Erythroblast (primary cell): ENCODE results near the gene FAM170B.

ENCODE experiments used
- GATA1 ChIP-seq: IDR thresholded peaks from 2 replicates; pipeline ENCODE4 v1.6.1; 2011; ENCODE audit warnings: low read depth, mild to moderate bottlenecking, control low read depth, low read length, moderate library complexity
- POLR2A ChIP-seq: IDR thresholded peaks from 2 replicates; pipeline ENCODE4 v1.6.1; 2011; ENCODE audit warnings: mild to moderate bottlenecking, low read length

DNA sequence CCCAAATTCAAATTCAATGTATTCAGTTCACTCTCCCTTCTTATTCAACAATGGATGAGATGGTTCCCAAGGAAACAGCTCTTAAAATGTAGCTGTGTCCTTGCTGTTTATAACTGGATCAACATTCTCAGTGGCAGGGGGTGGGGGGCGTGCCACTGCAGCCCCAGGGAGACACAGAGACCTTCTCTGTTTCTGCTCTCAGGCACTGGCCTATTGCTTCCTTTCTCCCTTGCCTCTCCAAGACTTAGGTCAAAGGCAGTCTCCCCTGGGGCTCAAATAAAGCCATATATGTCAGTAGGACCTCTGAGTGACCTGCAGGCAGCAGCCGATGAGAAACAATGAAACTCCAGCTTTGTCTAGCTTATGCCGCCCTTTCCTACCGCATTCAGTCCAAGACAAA lies 39.2 kb downstream of the FAM170B start:
- TF ChIP-seq POLR2A (no peak), GATA1 (no peak)
